PC-3 (cell line): ENCODE measurements around the gene FBXO42.

Experiments
- EZH2phosphoT487 ChIP-seq: fragments of 300-600 bp; sonication (generic); IDR thresholded peaks from 2 replicates; pipeline ENCODE4 v1.6.1; 2018; ENCODE audit warnings: mild to moderate bottlenecking, antibody characterized with exemption, low read length, borderline replicate concordance
- TF ChIP-seq, protein P1 (sequence below): fragments of 300-600 bp; sonication (generic); conservative IDR thresholded peaks from 2 replicates; pipeline ENCODE4 v1.5.1; 2017; ENCODE audit warnings: antibody characterized with exemption, low read depth, mild to moderate bottlenecking, low read length

DNA sequence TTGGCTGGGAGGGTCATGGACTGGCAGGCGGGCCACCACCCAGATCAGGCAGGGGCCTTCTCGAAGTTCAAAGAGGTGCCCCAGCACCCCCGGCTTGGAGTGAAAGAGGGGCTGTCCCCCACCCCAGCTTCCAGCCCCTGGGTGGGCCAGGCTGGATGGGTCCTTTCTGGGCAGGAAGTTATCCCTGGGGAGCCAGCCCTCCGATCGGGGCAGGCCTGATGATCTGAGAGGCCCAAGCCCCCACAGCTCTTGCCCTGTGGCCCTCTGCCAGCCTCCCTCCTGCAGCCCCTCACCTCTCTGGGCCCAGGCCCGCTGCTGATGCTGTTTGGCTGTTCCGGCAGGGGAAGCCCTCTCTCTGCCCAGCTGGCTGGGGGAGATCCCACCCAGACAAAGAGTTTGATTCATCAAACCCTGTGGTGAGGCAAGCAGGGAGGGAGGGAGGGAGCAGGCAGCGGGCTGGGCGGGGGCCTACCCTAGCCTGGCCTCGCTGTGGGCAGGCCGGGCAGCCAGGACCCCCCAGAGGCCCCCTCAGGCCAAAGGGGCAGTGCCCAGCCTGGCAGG, 142.4 kb downstream of the FBXO42 start:
- TF ChIP-seq EZH2phosphoT487, result no peak
- TF ChIP-seq, protein P1, sequence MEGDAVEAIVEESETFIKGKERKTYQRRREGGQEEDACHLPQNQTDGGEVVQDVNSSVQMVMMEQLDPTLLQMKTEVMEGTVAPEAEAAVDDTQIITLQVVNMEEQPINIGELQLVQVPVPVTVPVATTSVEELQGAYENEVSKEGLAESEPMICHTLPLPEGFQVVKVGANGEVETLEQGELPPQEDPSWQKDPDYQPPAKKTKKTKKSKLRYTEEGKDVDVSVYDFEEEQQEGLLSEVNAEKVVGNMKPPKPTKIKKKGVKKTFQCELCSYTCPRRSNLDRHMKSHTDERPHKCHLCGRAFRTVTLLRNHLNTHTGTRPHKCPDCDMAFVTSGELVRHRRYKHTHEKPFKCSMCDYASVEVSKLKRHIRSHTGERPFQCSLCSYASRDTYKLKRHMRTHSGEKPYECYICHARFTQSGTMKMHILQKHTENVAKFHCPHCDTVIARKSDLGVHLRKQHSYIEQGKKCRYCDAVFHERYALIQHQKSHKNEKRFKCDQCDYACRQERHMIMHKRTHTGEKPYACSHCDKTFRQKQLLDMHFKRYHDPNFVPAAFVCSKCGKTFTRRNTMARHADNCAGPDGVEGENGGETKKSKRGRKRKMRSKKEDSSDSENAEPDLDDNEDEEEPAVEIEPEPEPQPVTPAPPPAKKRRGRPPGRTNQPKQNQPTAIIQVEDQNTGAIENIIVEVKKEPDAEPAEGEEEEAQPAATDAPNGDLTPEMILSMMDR, result no peak
